Transverse colon (tissue), 3 donors: ENCODE measurements around the gene KRTAP4-8.

Experiments used
- CTCF ChIP-seq, 5 experiments: fragments of 200-600 bp in 3 of 5; fragments of 450-650 bp in 2 of 5; sonication (generic) in 3 of 5; IDR thresholded peaks; 1 replicate in 2 of 5; 2 replicates in 3 of 5; pipeline ENCODE4 v1.5.1; 2016 to 2017; ENCODE audit warnings: antibody characterized with exemption in 5 of 5, inconsistent platforms in 3 of 5, mild to moderate bottlenecking in 2 of 5, moderate library complexity in 1 of 5
- EP300 ChIP-seq: sonication (generic); formaldehyde crosslinking; IDR thresholded peaks from one replicate; pipeline ENCODE4 v1.6.1; 2017; ENCODE audit warnings: antibody characterized with exemption, low read depth
- POLR2A ChIP-seq: fragments of 450-650 bp; IDR thresholded peaks from one replicate; pipeline ENCODE4 v1.6.1; 2016; ENCODE audit warnings: antibody characterized with exemption, mild to moderate bottlenecking, moderate library complexity

GRCh38 chr17:41063449-41063848 is 34.5 kb downstream of the KRTAP4-8 start:
- TF ChIP-seq POLR2A, result no peak
- no peak for TF ChIP-seq EP300
- no peak for TF ChIP-seq CTCF (IDR thresholded peaks at IDR 0.05)
